Measurements from ENCODE around the gene MRPS31.

The MRPS31 gene

GRCh38 chr13:40799508-40799907 is 28.5 kb upstream of the MRPS31 start:
- TF ChIP-seq, protein P1, sequence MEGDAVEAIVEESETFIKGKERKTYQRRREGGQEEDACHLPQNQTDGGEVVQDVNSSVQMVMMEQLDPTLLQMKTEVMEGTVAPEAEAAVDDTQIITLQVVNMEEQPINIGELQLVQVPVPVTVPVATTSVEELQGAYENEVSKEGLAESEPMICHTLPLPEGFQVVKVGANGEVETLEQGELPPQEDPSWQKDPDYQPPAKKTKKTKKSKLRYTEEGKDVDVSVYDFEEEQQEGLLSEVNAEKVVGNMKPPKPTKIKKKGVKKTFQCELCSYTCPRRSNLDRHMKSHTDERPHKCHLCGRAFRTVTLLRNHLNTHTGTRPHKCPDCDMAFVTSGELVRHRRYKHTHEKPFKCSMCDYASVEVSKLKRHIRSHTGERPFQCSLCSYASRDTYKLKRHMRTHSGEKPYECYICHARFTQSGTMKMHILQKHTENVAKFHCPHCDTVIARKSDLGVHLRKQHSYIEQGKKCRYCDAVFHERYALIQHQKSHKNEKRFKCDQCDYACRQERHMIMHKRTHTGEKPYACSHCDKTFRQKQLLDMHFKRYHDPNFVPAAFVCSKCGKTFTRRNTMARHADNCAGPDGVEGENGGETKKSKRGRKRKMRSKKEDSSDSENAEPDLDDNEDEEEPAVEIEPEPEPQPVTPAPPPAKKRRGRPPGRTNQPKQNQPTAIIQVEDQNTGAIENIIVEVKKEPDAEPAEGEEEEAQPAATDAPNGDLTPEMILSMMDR (IDR thresholded peaks at IDR 0.05; ENCODE audit: low read depth, low read length, missing control alignments) = no peak
- no peak overlapping the region for H3K4me3 ChIP-seq (ENCODE audit: low read depth, low read length)
- in situ Hi-C loops (cut with HindIII; ENCODE audit: low sequenced_read_pairs) = no loop called here
- DNase-seq (ENCODE audit: low read depth) = no peak

DNA sequence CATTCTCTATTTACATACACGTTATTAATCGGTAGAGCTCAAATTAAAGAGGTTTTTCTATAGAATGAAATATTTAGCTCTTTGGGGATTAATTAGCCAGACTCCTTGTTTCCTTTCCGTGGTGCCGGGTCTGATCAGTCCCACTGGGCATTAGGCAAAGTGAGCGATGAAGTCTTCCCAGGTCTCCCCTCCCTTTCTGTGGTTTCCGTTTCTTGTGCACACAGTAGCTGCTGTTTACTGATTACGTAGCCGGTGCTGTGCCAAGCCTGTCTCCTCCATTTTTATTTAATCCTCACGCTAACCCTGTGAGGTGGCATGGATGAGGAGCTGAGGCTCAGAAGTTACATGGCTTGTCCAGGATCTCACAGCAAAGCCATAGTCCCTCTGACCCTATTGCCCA is 27.4 kb upstream of the MRPS31 start:
- DNase-seq (ENCODE audit: low read depth) = no peak
- in situ Hi-C loops (cut with HindIII; ENCODE audit: low sequenced_read_pairs) = no loop called here
- TF ChIP-seq, protein P1 (IDR thresholded peaks at IDR 0.05; ENCODE audit: low read depth, low read length, missing control alignments) = no peak
- no peak overlapping the region for H3K4me3 ChIP-seq (ENCODE audit: low read depth, low read length)

- no peak overlapping the region for H3K4me3 ChIP-seq (ENCODE audit: low read depth, low read length)
- in situ Hi-C loops (cut with HindIII; ENCODE audit: low sequenced_read_pairs) = no loop called here
- no peak for DNase-seq (ENCODE audit: low read depth)
- TF ChIP-seq, protein P1 (IDR thresholded peaks at IDR 0.05; ENCODE audit: low read depth, low read length, missing control alignments) = no peak
These were observed 25.7 kb upstream of the MRPS31 start for GRCh38 chr13:40796649-40797048.

DNA sequence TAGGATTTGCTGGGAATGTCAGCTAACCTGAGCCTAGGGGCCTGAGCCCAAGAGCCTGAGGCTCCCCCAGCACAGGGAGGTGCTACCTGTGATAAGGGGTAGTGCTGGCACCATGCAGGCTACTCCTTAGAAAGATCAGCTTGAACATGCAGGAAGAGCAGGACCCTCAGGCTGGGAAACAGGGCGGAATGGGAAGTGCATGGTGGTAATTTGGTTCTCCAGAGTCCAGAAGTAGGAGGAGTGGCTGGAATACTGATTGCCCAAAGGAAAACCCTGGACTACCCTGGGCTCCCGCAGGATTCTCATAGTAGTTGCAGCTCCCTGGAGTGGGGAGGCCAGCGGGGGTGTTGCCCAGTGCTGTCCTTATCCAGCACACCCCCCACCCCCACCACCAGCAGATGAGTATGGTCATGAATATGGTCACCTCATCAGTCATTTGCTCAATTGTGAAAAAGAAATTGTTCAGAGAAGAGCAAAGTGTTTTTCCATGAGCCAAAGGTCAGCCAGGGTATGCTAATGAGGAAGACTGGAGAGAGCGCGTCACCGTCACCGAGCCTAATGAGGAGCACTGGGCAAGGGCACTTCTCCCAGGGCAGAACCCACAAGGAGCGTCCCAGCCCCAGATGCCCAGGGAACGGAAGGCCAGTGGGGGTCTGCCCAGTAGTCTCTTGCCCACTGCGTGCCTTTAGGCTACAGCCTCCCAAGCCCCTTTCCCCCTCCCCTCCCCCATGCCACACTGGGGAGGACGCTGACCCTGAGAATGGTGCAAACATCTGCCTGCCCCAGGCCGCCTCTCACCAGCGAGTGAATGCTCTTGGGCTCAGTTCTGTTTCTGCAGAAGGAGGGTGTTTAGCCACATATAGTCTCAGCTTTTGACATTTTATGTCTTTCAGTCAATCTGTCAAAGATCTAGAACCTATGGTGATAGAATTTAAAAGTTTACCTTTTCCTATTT is 23.7 kb upstream of the MRPS31 start:
- no peak overlapping the region for H3K4me3 ChIP-seq (ENCODE audit: low read depth, low read length)
- DNase-seq (ENCODE audit: low read depth) = no peak
- TF ChIP-seq, protein P1 (IDR thresholded peaks at IDR 0.05; ENCODE audit: low read depth, low read length, missing control alignments) = no peak
- in situ Hi-C loops (cut with HindIII; ENCODE audit: low sequenced_read_pairs) = no loop called here

GRCh38 chr13:40793339-40793738 is 22.3 kb upstream of the MRPS31 start:
- in situ Hi-C loops (cut with HindIII; ENCODE audit: low sequenced_read_pairs) = no loop called here
- no peak for DNase-seq (ENCODE audit: low read depth)
- TF ChIP-seq, protein P1 (IDR thresholded peaks at IDR 0.05; ENCODE audit: low read depth, low read length, missing control alignments) = no peak
- H3K4me3 ChIP-seq (ENCODE audit: low read depth, low read length) = no peak overlapping the region

GRCh38 chr13:40792284-40793051 is 21.5 kb upstream of the MRPS31 start:
- TF ChIP-seq, protein P1 (IDR thresholded peaks at IDR 0.05; ENCODE audit: low read depth, low read length, missing control alignments) = no peak

More at GRCh38 chr13:40792284-40793051, 21.5 kb upstream of the MRPS31 start:
- DNase-seq (ENCODE audit: low read depth) = no peak
- in situ Hi-C loops (cut with HindIII; ENCODE audit: low sequenced_read_pairs) = no loop called here
- no peak overlapping the region for H3K4me3 ChIP-seq (ENCODE audit: low read depth, low read length)
